HepG2 (cell line): Measurements from ENCODE around the gene ALOXE3. TPM values are rescaled to one million over a fixed set of nuclear protein-coding genes. Genes with fewer than 3 reads are reported as not detected.
A peak's percentile ranks its signal among the peaks of the same experiment; 100 is the strongest.

Source experiments
- AGO1 ChIP-seq: fragments of 200-400 bp; formaldehyde crosslinking; IDR thresholded peaks from 2 replicates; pipeline ENCODE4 v1.6.1; 2017; ENCODE audit warnings: mild to moderate bottlenecking, low read depth, low read length, moderate library complexity; ENCODE audit not compliant: poor library complexity, severe bottlenecking
- ATF4 ChIP-seq, 2 experiments: fragments of 450-650 bp in 1 of 2; sonication (generic) in 1 of 2; formaldehyde crosslinking; IDR thresholded peaks; 2 replicates each; pipeline versions ENCODE4 v1.5.0 to v1.8.0; 2020 to 2022; ENCODE audit warnings: mild to moderate bottlenecking in 1 of 2, missing genetic modification reagents in 1 of 2
- BCL6 ChIP-seq: IDR thresholded peaks from 2 replicates; pipeline ENCODE4 v1.6.1; 2016; ENCODE audit warnings: missing genetic modification reagents, missing compliant biosample characterization
- ETV5 ChIP-seq: IDR thresholded peaks from 2 replicates; pipeline ENCODE4 v1.6.1; 2018; ENCODE audit warnings: missing biosample characterization, missing genetic modification reagents, inconsistent platforms, borderline replicate concordance
- HMG20B ChIP-seq: conservative IDR thresholded peaks from 2 replicates; pipeline ENCODE4 v1.6.1; 2016; ENCODE audit warnings: missing genetic modification reagents, missing compliant biosample characterization
- HNF1B ChIP-seq: sonication (generic); formaldehyde crosslinking; IDR thresholded peaks from 2 replicates; pipeline ENCODE4 v1.5.1; 2020; ENCODE audit warnings: mild to moderate bottlenecking, moderate library complexity, missing genetic modification reagents
- LRRFIP1 ChIP-seq: sonication (generic); formaldehyde crosslinking; conservative IDR thresholded peaks from 2 replicates; pipeline ENCODE4 v1.4.0; 2020; ENCODE audit warnings: missing genetic modification reagents
- MIXL1 ChIP-seq: IDR thresholded peaks from 2 replicates; pipeline ENCODE4 v1.6.1; 2016
- SKI ChIP-seq: fragments of 450-650 bp; IDR thresholded peaks from one replicate; pipeline ENCODE4 v1.6.1; 2018; ENCODE audit warnings: mild to moderate bottlenecking; ENCODE audit not compliant: partially characterized antibody
- SMAD9 ChIP-seq: sonication (generic); formaldehyde crosslinking; IDR thresholded peaks from 2 replicates; pipeline ENCODE4 v1.5.1; 2020; ENCODE audit warnings: mild to moderate bottlenecking, missing genetic modification reagents
- TFE3 ChIP-seq: IDR thresholded peaks from 2 replicates; pipeline ENCODE4 v1.6.1; 2016
- ZC3H4 ChIP-seq: sonication (generic); formaldehyde crosslinking; IDR thresholded peaks from 2 replicates; pipeline ENCODE4 v1.4.0; 2020; ENCODE audit warnings: missing genetic modification reagents, borderline replicate concordance
- ZFP36 ChIP-seq: fragments of 150-350 bp; IDR thresholded peaks from 2 replicates; pipeline ENCODE4 v1.6.1; 2018; ENCODE audit warnings: borderline replicate concordance, low read length, low read depth; ENCODE audit not compliant: partially characterized antibody
- ZMYM3 ChIP-seq: sonication (generic); formaldehyde crosslinking; IDR thresholded peaks from 2 replicates; pipeline ENCODE4 v1.5.1; 2020; ENCODE audit warnings: mild to moderate bottlenecking, missing genetic modification reagents
- ZMYM4 ChIP-seq: sonication (generic); formaldehyde crosslinking; IDR thresholded peaks from 2 replicates; pipeline ENCODE4 v1.8.1; 2023; ENCODE audit warnings: mild to moderate bottlenecking, missing genetic modification reagents
- ZNF510 ChIP-seq: sonication (generic); formaldehyde crosslinking; IDR thresholded peaks from 2 replicates; pipeline ENCODE4 v1.4.0; 2020; ENCODE audit warnings: low read depth, mild to moderate bottlenecking, missing genetic modification reagents
- ZNF615 ChIP-seq: sonication (generic); formaldehyde crosslinking; IDR thresholded peaks from 2 replicates; pipeline ENCODE4 v1.5.0; 2020; ENCODE audit warnings: mild to moderate bottlenecking, missing genetic modification reagents, borderline replicate concordance
- ZNF644 ChIP-seq: IDR thresholded peaks from 2 replicates; pipeline ENCODE4 v1.6.1; 2016; ENCODE audit warnings: low read depth
- ZNF747 ChIP-seq: sonication (generic); formaldehyde crosslinking; IDR thresholded peaks from 2 replicates; pipeline ENCODE4 v1.8.1; 2023; ENCODE audit warnings: missing genetic modification reagents, mild to moderate bottlenecking, borderline replicate concordance
- ZNF883 ChIP-seq: sonication (generic); formaldehyde crosslinking; IDR thresholded peaks from 2 replicates; pipeline ENCODE4 v1.5.1; 2020; ENCODE audit warnings: mild to moderate bottlenecking, missing genetic modification reagents; ENCODE audit errors: not compliant biosample characterization
- polyA plus RNA-seq, 8 experiments: library from polyadenylated mRNA; depleted of rRNA in 3 of 8; stranded (reverse) in 7 of 8; unstranded in 1 of 8; fragments of >200 nt; fragmentation: Illumina TruSeq in 4 of 8; extraction: Trizol in 4 of 8; gene quantifications; 2 replicates each; pipeline versions ENCODE4 v1.2.1 to v1.2.3, GENCODE V29; 2011 to 2016; ENCODE audit warnings: low read depth in 4 of 8, missing spikeins in 1 of 8, mixed read lengths in 1 of 8; ENCODE audit not compliant: insufficient read depth in 1 of 8
- total RNA-seq, 5 experiments: library from RNA; depleted of rRNA; stranded (reverse); fragments of >200 nt; fragmentation: Illumina TruSeq; extraction: Trizol; gene quantifications; 2 replicates each; pipeline ENCODE4 v1.2.3, GENCODE V29; 2016; ENCODE audit warnings: low read depth in 1 of 5

Gene ALOXE3
- total and polyA plus RNA-seq, 2 of the 13 experiments (the other 11 are each of a cell fraction or from before 2014, with no cell fraction given) = 0.07 TPM; not detected in 1

GRCh38 chr17:8153525-8153956 lies 35.2 kb upstream of the ALOXE3 start (continued):
- no peak for TF ChIP-seq ZNF615
- no peak for TF ChIP-seq HMG20B (CRISPR knock-in tag)
- TF ChIP-seq ZNF747 (CRISPR knock-in tag) = 0 out of 2 replicates have a peak, but pooled peaks have one; percentile 12
- no peak for TF ChIP-seq ZC3H4 (CRISPR knock-in tag)
- TF ChIP-seq ZNF510 (CRISPR knock-in tag) = no peak
- TF ChIP-seq ZNF644 (CRISPR knock-in tag) = no peak
- no peak for TF ChIP-seq ZMYM4 (CRISPR knock-in tag)
- TF ChIP-seq ATF4 (CRISPR knock-in tag; IDR thresholded peaks at IDR 0.05) = peak in 1 of 2 experiments; percentile 46; a peak in 1 of 4 replicates
- TF ChIP-seq ETV5 (CRISPR knock-in tag) = peak; percentile 54; the same call in 1 of the 2 replicates
- TF ChIP-seq LRRFIP1 (CRISPR knock-in tag) = no peak
- peak; percentile 75; the same call in 1 of the 2 replicates for TF ChIP-seq ZMYM3 (CRISPR knock-in tag)
- TF ChIP-seq AGO1 = no peak
- peak; percentile 90 for TF ChIP-seq HNF1B
- TF ChIP-seq BCL6 = peak; percentile 45; the same call in 1 of the 2 replicates
- no peak for TF ChIP-seq ZFP36
- peak; percentile 64; the same call in 1 of the 2 replicates for TF ChIP-seq TFE3
- TF ChIP-seq ZNF883 = no peak
- peak; percentile 16 for TF ChIP-seq SKI
- no peak for TF ChIP-seq SMAD9
- TF ChIP-seq MIXL1 (CRISPR knock-in tag) = peak; percentile 21; the same call in 1 of the 2 replicates
